Fibroblast of lung (primary cell): ENCODE results near the gene AGAP1. TPM values are rescaled to one million over a fixed set of nuclear protein-coding genes. Genes with fewer than 3 reads are reported as not detected.

Experiments
- DNase-seq, 2 donors: peaks; one replicate each; pipeline versions ENCODE4 v3.0.0 to v3.0.0-alpha.2; 2010; ENCODE audit warnings: low read depth in 2 of 2
- H2AFZ ChIP-seq: 2 replicates; pipeline ENCODE4 v1.5.1; 2012; ENCODE audit warnings: low read length, control low read depth, inconsistent platforms
- H3K27ac ChIP-seq: 2 replicates; pipeline ENCODE4 v1.5.1; 2011; ENCODE audit warnings: low read length, control low read depth; ENCODE audit not compliant: insufficient read depth
- H3K27me3 ChIP-seq: 2 replicates; pipeline ENCODE4 v1.5.1; 2011; ENCODE audit warnings: mild to moderate bottlenecking, low read length; ENCODE audit not compliant: control insufficient read depth, insufficient read depth
- H3K36me3 ChIP-seq: 2 replicates; pipeline ENCODE4 v1.5.1; 2011; ENCODE audit warnings: low read length; ENCODE audit not compliant: control insufficient read depth, insufficient read depth
- H3K4me1 ChIP-seq: 2 replicates; pipeline ENCODE4 v1.5.1; 2011; ENCODE audit warnings: low read length; ENCODE audit not compliant: control insufficient read depth, insufficient read depth; ENCODE audit errors: extremely low read depth
- H3K4me2 ChIP-seq: 2 replicates; pipeline ENCODE4 v1.5.1; 2011; ENCODE audit warnings: low read length, control low read depth; ENCODE audit not compliant: insufficient read depth; ENCODE audit errors: extremely low read depth
- H3K4me3 ChIP-seq, 4 experiments: fragments of 200-600 bp in 1 of 4; sonication (generic) in 1 of 4; replicated peaks in 1 of 4; 2 replicates each; pipeline ENCODE4 v1.5.1; 2011 to 2016; ENCODE audit warnings: low read length in 4 of 4, low read depth in 3 of 4, mild to moderate bottlenecking in 3 of 4, control low read depth in 2 of 4, inconsistent platforms in 1 of 4, mixed read lengths in 1 of 4; ENCODE audit not compliant: insufficient read depth in 1 of 4; ENCODE audit errors: control extremely low read depth in 1 of 4
- H3K79me2 ChIP-seq: 2 replicates; pipeline ENCODE4 v1.5.1; 2012; ENCODE audit warnings: mild to moderate bottlenecking, low read length, inconsistent platforms; ENCODE audit not compliant: control insufficient read depth, insufficient read depth
- H3K9ac ChIP-seq: 2 replicates; pipeline ENCODE4 v1.5.1; 2011; ENCODE audit warnings: mild to moderate bottlenecking, low read length, control low read depth; ENCODE audit not compliant: insufficient read depth
- H3K9me3 ChIP-seq: 2 replicates; pipeline ENCODE4 v1.5.1; 2012; ENCODE audit warnings: low read depth, low read length; ENCODE audit not compliant: control insufficient read depth, insufficient read depth
- H4K20me1 ChIP-seq: 2 replicates; pipeline ENCODE4 v1.5.1; 2011; ENCODE audit warnings: low read length; ENCODE audit not compliant: control insufficient read depth, insufficient read depth; ENCODE audit errors: extremely low read depth
- CTCF ChIP-seq, 2 donors: IDR thresholded peaks in 1 of 2; conservative IDR thresholded peaks in 1 of 2; 1 replicate in 1 of 2; 2 replicates in 1 of 2; pipeline ENCODE4 v1.5.1; 2011 to 2012; ENCODE audit warnings: low read length in 2 of 2, control low read depth in 1 of 2, inconsistent platforms in 1 of 2, low read depth in 1 of 2, mild to moderate bottlenecking in 1 of 2
- EZH2 ChIP-seq: IDR thresholded peaks from 2 replicates; pipeline ENCODE4 v1.5.1; 2012; ENCODE audit warnings: low read length, control low read depth, mild to moderate bottlenecking; ENCODE audit errors: missing control alignments
- polyA plus RNA-seq, 2 donors: library from polyadenylated mRNA; depleted of rRNA in 1 of 2; stranded (reverse) in 1 of 2; unstranded in 1 of 2; fragments of >200 nt; gene quantifications; 2 replicates each; pipeline ENCODE4 v1.2.1, GENCODE V29; 2011 to 2012; ENCODE audit warnings: missing spikeins in 1 of 2
- total RNA-seq: library from RNA; depleted of rRNA; stranded (reverse); fragments of >200 nt; gene quantifications from 2 replicates; pipeline ENCODE4 v1.2.1, GENCODE V29; 2014

AGAP1 gene
- total and polyA plus RNA-seq, 2 donors (not counting 1 experiment from before 2014, with no cell fraction given), result 10.6 to 14.0 TPM

- TF ChIP-seq CTCF (conservative IDR thresholded peaks at IDR 0.05 in 1 of 2, IDR thresholded peaks at IDR 0.05 in 1 of 2; ENCODE audit: low read depth in 1 of 2, low read length in 2 of 2) (no peak), EZH2 (no peak)
- Histone ChIP-seq H2AFZ (no peak overlapping the region), H3K4me2 (no peak overlapping the region), H3K4me1 (no peaks in the 10 kb centered on the region), H3K79me2 (no peaks in the 10 kb centered on the region), H4K20me1 (no peaks in the 10 kb centered on the region), H3K27ac (no peak overlapping the region), H3K36me3 (no peaks in the 10 kb centered on the region), H3K9ac (no peak overlapping the region), H3K27me3 (no peaks in the 10 kb centered on the region), H3K4me3 (no peak overlapping the region), H3K9me3 (no peaks in the 10 kb centered on the region)
- DNase-seq, result peak in 1 of 2 donors; percentile 4
Observed at GRCh38 chr2:235836491-235836911, 342.7 kb downstream of the AGAP1 start.

- DNase-seq, result no peak
- no peaks in the 10 kb centered on the region for H3K4me1 ChIP-seq
- no peak overlapping the region for H3K4me2 ChIP-seq
- no peaks in the 10 kb centered on the region for H3K27me3 ChIP-seq
- no peaks in the 10 kb centered on the region for H4K20me1 ChIP-seq
- H2AFZ ChIP-seq, result no peak overlapping the region
- no peaks in the 10 kb centered on the region for H3K36me3 ChIP-seq
- no peaks in the 10 kb centered on the region for H3K9me3 ChIP-seq
- H3K27ac ChIP-seq, result no peak overlapping the region
- TF ChIP-seq EZH2 (no peak), CTCF (conservative IDR thresholded peaks at IDR 0.05 in 1 of 2, IDR thresholded peaks at IDR 0.05 in 1 of 2; ENCODE audit: low read depth in 1 of 2, low read length in 2 of 2) (no peak)
- no peak overlapping the region for H3K9ac ChIP-seq
- no peaks in the 10 kb centered on the region for H3K79me2 ChIP-seq
- H3K4me3 ChIP-seq, result no peak overlapping the region
Observed at GRCh38 chr2:235839226-235839625, 345.4 kb downstream of the AGAP1 start.

- H2AFZ ChIP-seq, result no peak overlapping the region
Observed at GRCh38 chr2:235839974-235840373, 346.1 kb downstream of the AGAP1 start.

More at GRCh38 chr2:235839974-235840373, 346.1 kb downstream of the AGAP1 start:
- TF ChIP-seq EZH2 (no peak), CTCF (conservative IDR thresholded peaks at IDR 0.05 in 1 of 2, IDR thresholded peaks at IDR 0.05 in 1 of 2; ENCODE audit: low read depth in 1 of 2, low read length in 2 of 2) (no peak)
- Histone ChIP-seq H3K27ac (no peak overlapping the region), H3K36me3 (no peaks in the 10 kb centered on the region), H3K4me2 (no peak overlapping the region), H3K79me2 (no peaks in the 10 kb centered on the region), H3K9ac (no peak overlapping the region), H3K4me3 (no peak overlapping the region), H4K20me1 (no peaks in the 10 kb centered on the region), H3K4me1 (no peaks in the 10 kb centered on the region), H3K27me3 (no peaks in the 10 kb centered on the region), H3K9me3 (no peaks in the 10 kb centered on the region)
- DNase-seq, result no peak
